IMR-90 (cell line): ENCODE measurements around the gene TNFRSF1A.

Source experiments
- BHLHE40 ChIP-seq: fragments of 150-350 bp; IDR thresholded peaks from 2 replicates; pipeline ENCODE4 v1.6.1; 2016; ENCODE audit warnings: mild to moderate bottlenecking, low read depth, low read length
- CEBPB ChIP-seq: IDR thresholded peaks from 2 replicates; pipeline ENCODE4 v1.6.1; 2012; ENCODE audit warnings: low read depth, low read length, improper control_type of control experiment
- FOS ChIP-seq: fragments of 150-350 bp; IDR thresholded peaks from 2 replicates; pipeline ENCODE4 v1.6.1; 2016; ENCODE audit warnings: low read depth, low read length
- MAFK ChIP-seq: IDR thresholded peaks from 2 replicates; pipeline ENCODE4 v1.6.1; 2012; ENCODE audit warnings: low read depth, low read length, improper control_type of control experiment
- MAZ ChIP-seq: IDR thresholded peaks from 2 replicates; pipeline ENCODE4 v1.6.1; 2012; ENCODE audit warnings: low read depth, mild to moderate bottlenecking, low read length, improper control_type of control experiment, moderate library complexity, borderline replicate concordance
- MXI1 ChIP-seq: IDR thresholded peaks from 2 replicates; pipeline ENCODE4 v1.6.1; 2012; ENCODE audit warnings: low read depth, mild to moderate bottlenecking, low read length, moderate library complexity, borderline replicate concordance
- POLR2A ChIP-seq: IDR thresholded peaks from 2 replicates; pipeline ENCODE4 v1.6.1; 2012; ENCODE audit warnings: mild to moderate bottlenecking, low read depth, low read length
- RAD21 ChIP-seq: IDR thresholded peaks from 2 replicates; pipeline ENCODE4 v1.6.1; 2012; ENCODE audit warnings: low read length, improper control_type of control experiment
- RCOR1 ChIP-seq: IDR thresholded peaks from 2 replicates; pipeline ENCODE4 v1.6.1; 2012; ENCODE audit warnings: mild to moderate bottlenecking, low read length, improper control_type of control experiment; ENCODE audit not compliant: insufficient replicate concordance
- RFX5 ChIP-seq: IDR thresholded peaks from 2 replicates; pipeline ENCODE4 v1.8.0; 2012; ENCODE audit warnings: low read depth, mild to moderate bottlenecking, low read length, moderate library complexity
- SMC3 ChIP-seq: fragments of 150-350 bp; IDR thresholded peaks from 2 replicates; pipeline ENCODE4 v1.6.1; 2016; ENCODE audit warnings: low read depth, mild to moderate bottlenecking, antibody characterized with exemption, low read length, moderate library complexity
- TF ChIP-seq, protein P1 (sequence below): conservative IDR thresholded peaks from 2 replicates; pipeline ENCODE4 v1.5.1; 2012; ENCODE audit warnings: mild to moderate bottlenecking, low read depth, low read length, improper control_type of control experiment
- TF ChIP-seq, protein P2 (sequence below): fragments of 150-350 bp; IDR thresholded peaks from 2 replicates; pipeline ENCODE4 v1.6.1; 2016; ENCODE audit warnings: low read depth, mild to moderate bottlenecking, low read length, moderate library complexity, borderline replicate concordance
- TF ChIP-seq, protein P3 (sequence below): fragments of 150-350 bp; IDR thresholded peaks from 2 replicates; pipeline ENCODE4 v1.6.1; 2017; ENCODE audit warnings: mild to moderate bottlenecking, antibody characterized with exemption, low read length, low read depth

DNA sequence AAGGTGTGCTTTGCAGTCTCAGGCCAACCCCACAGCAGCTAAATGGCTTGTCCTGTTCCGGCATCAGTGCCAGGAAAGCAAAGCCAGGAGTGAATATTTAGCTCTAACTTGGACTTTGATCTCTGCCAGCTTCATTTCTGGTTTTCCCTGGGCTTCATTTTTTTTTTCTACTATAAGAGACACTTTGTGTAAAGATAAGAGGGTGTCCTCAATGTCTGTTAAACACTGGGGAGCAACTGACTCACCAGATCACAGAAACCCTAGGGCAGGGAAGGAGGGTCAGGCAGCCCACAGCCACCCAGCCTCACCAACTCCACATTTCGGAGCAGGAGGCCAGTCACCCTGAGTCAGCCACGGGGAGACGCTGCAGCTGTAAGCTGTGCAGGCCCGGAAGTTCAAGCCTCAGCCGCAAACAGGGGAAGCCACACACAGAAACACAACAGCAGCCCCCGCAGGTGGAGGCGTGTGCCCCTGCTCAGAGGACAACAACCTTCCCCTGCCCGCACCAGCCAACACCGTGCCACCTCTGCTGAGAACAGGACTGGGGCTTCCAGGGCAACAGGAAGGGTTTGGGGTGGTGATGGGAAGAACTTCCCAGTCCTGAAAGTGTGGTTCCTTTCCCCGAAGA lies 6.3 kb downstream of the TNFRSF1A start:
- TF ChIP-seq, protein P1, sequence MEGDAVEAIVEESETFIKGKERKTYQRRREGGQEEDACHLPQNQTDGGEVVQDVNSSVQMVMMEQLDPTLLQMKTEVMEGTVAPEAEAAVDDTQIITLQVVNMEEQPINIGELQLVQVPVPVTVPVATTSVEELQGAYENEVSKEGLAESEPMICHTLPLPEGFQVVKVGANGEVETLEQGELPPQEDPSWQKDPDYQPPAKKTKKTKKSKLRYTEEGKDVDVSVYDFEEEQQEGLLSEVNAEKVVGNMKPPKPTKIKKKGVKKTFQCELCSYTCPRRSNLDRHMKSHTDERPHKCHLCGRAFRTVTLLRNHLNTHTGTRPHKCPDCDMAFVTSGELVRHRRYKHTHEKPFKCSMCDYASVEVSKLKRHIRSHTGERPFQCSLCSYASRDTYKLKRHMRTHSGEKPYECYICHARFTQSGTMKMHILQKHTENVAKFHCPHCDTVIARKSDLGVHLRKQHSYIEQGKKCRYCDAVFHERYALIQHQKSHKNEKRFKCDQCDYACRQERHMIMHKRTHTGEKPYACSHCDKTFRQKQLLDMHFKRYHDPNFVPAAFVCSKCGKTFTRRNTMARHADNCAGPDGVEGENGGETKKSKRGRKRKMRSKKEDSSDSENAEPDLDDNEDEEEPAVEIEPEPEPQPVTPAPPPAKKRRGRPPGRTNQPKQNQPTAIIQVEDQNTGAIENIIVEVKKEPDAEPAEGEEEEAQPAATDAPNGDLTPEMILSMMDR = peak; percentile 69
- TF ChIP-seq RAD21 (peak; percentile 67), POLR2A (peak; percentile 64), CEBPB (no peak), BHLHE40 (peak; percentile 71), SMC3 (peak; percentile 50), RCOR1 (no peak), MXI1 (no peak), MAFK (no peak), RFX5 (no peak), MAZ (peak; percentile 41; the same call in 1 of the 2 replicates), FOS (peak; percentile 82)
- TF ChIP-seq, protein P2, sequence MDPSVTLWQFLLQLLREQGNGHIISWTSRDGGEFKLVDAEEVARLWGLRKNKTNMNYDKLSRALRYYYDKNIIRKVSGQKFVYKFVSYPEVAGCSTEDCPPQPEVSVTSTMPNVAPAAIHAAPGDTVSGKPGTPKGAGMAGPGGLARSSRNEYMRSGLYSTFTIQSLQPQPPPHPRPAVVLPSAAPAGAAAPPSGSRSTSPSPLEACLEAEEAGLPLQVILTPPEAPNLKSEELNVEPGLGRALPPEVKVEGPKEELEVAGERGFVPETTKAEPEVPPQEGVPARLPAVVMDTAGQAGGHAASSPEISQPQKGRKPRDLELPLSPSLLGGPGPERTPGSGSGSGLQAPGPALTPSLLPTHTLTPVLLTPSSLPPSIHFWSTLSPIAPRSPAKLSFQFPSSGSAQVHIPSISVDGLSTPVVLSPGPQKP = 0 out of 2 replicates have a peak, but pooled peaks have one; percentile 32
- TF ChIP-seq, protein P3, sequence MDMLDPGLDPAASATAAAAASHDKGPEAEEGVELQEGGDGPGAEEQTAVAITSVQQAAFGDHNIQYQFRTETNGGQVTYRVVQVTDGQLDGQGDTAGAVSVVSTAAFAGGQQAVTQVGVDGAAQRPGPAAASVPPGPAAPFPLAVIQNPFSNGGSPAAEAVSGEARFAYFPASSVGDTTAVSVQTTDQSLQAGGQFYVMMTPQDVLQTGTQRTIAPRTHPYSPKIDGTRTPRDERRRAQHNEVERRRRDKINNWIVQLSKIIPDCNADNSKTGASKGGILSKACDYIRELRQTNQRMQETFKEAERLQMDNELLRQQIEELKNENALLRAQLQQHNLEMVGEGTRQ = no peak
